ENCODE data around the gene AHNAK. TPM values are rescaled to one million over a fixed set of nuclear protein-coding genes. Genes with fewer than 3 reads are reported as not detected.
"Not testable (repeated sequence)": the region's sequence is repeated elsewhere in the genome, so short reads cannot be mapped to it uniquely, and the experiment has no call there.

AHNAK gene
- total RNA-seq, 1 experiment from 2014 or later: 313 TPM

DNA sequence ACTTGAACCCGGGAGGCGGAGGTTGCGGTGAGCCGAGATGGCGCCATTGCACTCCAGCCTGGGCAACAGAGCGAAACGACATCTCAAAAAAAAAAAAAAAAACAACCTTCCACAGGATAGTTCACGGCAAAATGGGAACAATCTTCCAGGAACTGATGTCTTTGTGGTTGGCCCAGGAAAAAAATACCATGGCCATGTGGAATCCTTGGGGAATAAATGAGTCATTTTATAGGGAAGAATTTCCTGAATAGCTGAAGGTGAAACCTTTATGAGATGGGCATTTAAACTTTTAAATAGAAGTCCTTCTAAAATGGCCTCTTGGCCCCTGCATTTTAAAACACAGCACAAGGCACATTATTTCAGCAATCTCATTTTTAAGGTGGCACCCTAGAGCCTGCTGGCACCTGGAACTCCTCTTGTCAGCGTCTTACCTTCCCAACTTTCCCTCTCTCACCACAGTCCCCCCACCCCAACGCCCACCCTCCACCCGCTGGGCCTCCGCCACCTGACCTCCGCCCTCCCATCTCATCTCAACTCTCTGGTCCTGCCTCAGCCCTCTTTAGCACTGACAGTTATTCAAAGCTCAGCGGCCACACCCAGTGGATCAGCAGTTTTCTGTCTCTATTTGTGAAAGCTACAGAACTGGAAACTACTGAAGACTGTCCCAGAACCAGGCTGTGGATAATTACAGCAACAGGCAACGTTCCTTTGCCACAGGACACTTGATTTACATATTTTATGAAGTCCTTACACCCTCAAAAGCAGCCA, 84.7 kb downstream of the AHNAK start:
- peak; percentile 81 for DNase-seq (ENCODE audit: low read depth)

GRCh38 chr11:62459080-62459479, 87.5 kb downstream of the AHNAK start:
- DNase-seq (ENCODE audit: low read depth): peak; percentile 39

- DNase-seq (ENCODE audit: low read depth): no peak
Measured at GRCh38 chr11:62458212-62459002, 88.2 kb downstream of the AHNAK start.

DNA sequence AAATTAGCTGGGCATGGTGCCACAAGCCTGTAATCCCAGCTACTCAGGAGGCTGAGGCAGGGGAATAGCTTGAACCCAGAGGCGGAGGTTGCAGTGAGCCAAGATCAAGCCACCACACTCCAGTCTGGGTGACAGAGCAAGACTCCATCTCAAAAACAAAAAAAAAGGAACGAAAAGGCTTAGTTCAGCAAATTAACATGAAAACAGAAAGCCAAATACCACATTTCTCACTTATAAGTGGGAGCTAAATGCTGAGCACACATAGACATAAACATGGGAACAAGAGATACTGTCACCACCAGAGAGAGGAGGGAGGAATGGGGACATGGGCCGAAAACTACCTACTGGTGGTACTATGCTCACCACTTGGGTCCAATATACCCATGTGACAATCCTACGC, 89.1 kb downstream of the AHNAK start:
- no peak for DNase-seq (ENCODE audit: low read depth)

- DNase-seq (ENCODE audit: low read depth): no peak
Measured at GRCh38 chr11:62456630-62457029, 90.0 kb downstream of the AHNAK start.

- DNase-seq (ENCODE audit: low read depth): no peak
Measured at GRCh38 chr11:62452839-62453468, 93.7 kb downstream of the AHNAK start.

DNA sequence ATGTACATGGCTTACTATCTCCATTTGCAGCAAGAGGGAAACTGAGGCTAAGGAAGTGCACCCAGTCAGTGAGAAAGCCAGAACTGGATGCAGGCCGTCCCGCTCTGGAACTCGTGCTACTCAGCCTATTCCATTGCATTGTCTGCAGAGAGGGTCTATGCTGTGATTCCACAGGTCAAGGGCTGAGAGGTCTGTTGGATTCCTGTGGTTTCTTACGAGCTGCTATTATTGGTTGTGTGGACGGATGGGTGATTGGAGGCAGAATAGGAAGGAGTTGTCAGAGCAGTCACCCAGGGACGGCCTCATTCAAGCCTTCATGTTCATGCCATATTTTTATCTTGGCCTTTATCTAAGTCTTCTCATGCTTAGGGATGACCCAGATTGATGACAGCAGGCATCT, 94.3 kb downstream of the AHNAK start:
- no peak for DNase-seq (ENCODE audit: low read depth)

DNA sequence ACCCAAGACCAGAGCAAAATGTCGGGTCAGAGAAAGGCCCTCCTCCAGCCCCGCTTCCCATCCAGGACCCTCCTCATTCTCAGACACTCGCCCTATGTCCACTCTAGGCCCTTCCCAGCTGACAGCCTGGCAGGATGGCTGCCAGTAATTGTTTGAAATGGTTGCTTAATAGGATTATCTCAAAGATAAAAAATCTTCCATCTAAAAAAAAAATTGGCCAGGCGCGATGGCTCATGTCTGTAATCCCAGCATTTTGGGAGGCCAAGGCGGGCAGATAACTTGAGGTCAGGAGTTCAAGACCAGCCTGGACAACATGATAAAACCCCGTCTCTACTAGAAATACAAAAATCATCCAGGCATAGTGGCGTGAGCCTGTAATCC, 95.4 kb downstream of the AHNAK start:
- no peak for DNase-seq (ENCODE audit: low read depth)

DNA sequence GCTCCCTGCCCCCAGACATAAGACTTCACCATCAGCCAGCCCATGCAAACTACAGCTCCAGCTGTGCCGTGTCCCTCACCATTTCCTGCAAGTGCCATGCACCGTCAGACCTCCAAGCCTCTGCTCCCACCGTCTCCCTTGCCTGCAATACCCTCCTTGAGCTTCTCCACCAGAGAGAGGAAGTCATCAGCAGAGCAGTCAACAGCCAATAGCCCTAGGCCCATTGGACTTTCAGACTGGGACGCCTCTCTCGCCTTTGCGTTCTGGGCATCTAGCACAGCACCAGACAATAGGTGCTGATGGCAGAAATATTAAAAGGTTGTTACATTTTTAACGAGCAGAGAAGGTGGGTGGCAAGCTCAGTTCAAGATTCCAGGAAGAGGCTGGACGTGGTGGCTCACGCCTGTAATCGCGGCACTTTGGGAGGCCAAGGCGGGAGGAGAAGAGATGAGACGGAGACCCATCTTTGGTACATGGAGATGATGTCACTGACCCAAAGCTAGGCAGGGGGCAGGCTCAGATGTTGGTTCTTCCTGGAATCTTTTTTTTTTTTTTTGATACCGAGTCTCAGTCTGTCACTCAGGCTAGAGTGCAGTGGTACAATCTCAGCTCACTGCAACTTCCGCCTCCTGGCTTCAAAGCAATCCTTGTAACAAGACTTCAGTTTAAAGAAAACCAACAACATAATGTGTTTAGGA, 95.9 kb downstream of the AHNAK start:
- DNase-seq (ENCODE audit: low read depth): no peak

DNA sequence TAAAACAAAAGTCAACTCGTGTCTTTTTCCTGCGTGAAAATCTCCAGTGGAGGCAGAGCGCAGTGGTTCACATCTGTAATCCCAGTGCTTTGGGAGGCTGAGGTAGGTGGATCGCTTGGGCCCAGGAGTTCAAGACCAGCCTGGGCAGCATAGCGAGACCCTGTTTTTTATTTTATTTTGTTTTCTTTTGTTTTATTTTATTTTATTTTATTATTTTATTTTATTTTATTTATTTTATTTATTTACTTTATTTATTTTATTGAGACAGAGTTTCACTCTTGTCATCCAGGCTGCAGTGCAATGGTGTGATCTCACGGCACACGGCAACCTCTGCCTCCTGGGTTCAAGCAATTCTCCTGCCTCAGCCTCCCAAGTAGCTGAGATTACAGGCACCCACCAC, 96.7 kb downstream of the AHNAK start:
- not testable (repeated sequence) for DNase-seq (ENCODE audit: low read depth)

- DNase-seq (ENCODE audit: low read depth): peak; percentile 71
Measured at GRCh38 chr11:62449451-62449851, 97.2 kb downstream of the AHNAK start.

DNA sequence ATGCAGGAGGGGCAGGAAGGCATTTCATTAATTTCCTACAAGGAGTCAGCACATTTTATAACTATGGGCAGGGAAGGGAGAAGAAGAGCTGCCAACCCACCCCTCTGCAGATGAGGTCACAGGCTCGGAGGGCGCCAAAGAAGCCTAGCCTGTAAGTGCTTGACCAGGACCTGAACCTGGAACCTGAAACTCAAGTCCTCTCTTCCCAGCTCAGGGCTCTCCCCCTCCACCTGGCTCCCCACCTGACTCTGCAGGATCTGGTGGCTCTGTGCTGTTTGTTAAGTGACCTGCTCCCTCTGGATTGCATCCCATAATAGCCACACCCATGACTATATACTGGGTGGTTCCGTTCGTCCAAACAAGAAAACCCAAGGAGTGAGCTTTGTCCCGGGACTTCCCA, 100.5 kb downstream of the AHNAK start:
- no peak for DNase-seq (ENCODE audit: low read depth)

- no peak for DNase-seq (ENCODE audit: low read depth)
Measured at GRCh38 chr11:62445314-62445740, 101.3 kb downstream of the AHNAK start.

- no peak for DNase-seq (ENCODE audit: low read depth)
Measured at GRCh38 chr11:62444835-62445234, 101.8 kb downstream of the AHNAK start.

DNA sequence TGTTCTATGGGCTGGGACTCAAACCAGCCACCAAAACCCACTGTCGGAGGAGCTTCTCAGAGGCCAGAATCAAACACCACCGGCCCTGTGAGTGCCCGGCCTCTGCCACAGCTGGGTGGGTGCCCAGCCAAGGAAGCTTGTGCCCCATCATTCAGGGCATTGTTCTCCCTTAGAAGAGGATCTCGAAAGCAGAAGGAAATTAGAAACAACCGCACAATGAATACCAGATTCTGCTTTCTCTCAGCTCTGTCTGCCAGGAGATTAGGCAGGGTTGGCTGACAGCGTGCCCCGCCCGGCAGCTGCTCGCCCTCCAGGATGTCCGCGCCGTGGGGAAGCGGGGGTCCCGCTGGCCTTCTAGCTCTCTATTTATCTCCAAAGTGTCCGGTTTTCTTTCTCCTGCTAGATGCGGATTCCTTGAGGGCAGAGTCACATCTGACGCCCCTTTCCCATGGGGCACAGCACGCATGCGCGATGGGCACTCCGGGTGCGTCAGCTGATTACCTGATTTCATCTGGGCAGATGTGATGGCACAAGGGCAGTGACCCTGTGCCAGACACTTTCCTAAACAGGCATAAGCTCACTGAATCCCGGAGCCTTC, 102.3 kb downstream of the AHNAK start:
- DNase-seq (ENCODE audit: low read depth): peak; percentile 79

DNA sequence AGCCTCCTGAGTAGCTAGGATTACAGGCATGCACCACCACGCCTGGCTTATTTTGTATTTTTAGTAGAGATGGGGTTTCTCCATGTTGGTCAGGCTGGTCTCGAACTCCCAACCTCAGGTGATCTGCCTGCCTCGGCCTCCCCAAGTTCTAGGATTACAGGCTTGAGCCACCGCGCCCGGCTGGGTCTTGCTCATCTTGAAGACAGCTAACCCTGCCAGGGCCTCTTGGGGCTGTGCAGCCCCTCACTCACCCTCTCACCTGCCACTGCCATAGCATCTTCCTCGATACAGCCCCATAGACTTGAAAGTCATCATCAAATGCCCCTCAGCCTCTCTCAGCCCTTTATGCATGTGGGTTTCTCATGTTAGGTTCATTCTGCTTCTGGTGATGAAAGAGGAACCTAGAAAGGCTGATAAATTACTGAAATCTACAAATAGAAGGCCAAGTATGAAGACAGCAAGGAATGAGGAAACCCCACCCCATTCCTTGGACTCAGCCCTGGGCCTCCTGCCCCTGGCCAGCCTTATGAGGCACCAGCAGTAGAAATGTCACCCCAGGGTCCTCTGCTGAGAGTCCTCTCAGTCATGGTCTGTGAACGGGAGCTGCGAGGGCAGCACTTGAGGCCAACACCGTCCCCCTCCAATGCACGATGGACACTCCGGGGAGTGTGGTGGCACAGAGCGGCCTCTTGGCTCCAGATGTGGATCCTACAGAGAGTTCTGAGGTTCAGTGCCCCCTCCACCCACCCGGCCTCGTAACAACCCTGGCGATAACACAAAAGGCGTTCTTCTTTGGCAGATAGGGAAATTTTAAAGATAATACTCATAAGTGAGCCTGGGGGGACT, 103.0 kb downstream of the AHNAK start:
- DNase-seq (ENCODE audit: low read depth): no peak

DNA sequence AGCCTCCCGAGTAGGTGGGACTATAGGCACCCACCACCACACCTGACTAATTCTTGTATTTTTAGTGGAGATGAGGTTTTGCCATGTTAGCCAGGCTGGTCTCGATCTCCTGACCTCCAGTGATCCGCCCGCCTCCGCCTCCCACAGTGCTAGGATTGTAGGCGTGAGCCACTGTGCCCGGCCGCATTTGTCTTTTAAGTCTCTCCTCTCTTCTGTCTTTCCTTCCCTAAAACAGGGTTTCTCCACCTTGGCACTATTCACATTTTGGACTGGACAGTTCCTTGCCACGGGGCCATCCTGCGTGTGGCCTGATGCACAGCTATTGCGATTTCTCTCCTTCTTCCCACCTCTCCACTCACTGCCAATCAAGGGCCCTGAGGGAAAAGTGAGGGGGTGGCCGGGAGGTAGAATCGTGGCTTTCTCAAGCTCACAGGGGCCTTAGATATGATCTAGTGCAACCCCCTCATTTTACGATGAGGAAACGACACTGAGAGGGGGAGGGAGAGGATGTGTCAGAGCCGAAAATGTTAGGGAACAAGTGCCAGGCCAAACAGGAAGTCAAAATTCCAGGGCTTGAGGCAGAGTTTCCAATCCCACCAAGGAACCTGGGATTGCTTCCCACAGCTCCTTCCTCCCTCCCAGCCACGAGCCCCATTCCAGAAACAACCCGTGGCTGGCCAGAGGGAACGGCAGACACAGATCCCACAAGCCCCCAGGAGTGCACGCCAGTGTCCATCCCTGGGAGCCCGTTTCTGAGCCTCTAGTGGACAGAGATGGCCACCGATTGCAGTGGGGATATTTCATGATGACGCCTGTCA, 106.6 kb downstream of the AHNAK start:
- no peak for DNase-seq (ENCODE audit: low read depth)

GRCh38 chr11:62438641-62439040, 108.0 kb downstream of the AHNAK start:
- no peak for DNase-seq (ENCODE audit: low read depth)

GRCh38 chr11:62437616-62438015, 109.0 kb downstream of the AHNAK start:
- no peak for DNase-seq (ENCODE audit: low read depth)

Data from LHCN-M2 (cell line).